H7 (cell line): ENCODE measurements around the gene STYXL2. TPM values are rescaled to one million over a fixed set of nuclear protein-coding genes. Genes with fewer than 3 reads are reported as not detected.
A peak's percentile ranks its signal among the peaks of the same experiment; 100 is the strongest.

ENCODE experiments used
- DNase-seq: peaks from one replicate; pipeline ENCODE4 v3.0.0; 2012
- H3K27me3 ChIP-seq: 2 replicates; pipeline ENCODE4 v1.6.0; 2011; ENCODE audit warnings: mild to moderate bottlenecking, low read length; ENCODE audit not compliant: control insufficient read depth, insufficient read depth
- H3K36me3 ChIP-seq: replicated peaks from 2 replicates; pipeline ENCODE4 v1.5.1; 2011; ENCODE audit warnings: low read length; ENCODE audit not compliant: control insufficient read depth, insufficient read depth
- H3K4me3 ChIP-seq: 2 replicates; pipeline ENCODE4 v1.5.1; 2011; ENCODE audit warnings: low read depth, mild to moderate bottlenecking, control low read depth, low read length, moderate library complexity; ENCODE audit not compliant: insufficient read depth
- total RNA-seq: library from RNA; depleted of rRNA; stranded (reverse); fragments of >200 nt; shearing (Covaris generic); gene quantifications from 2 replicates; pipeline ENCODE4 v1.2.3, GENCODE V29; 2014

Gene STYXL2
- total RNA-seq, 1 experiment from 2014 or later: 0.24 TPM

DNA sequence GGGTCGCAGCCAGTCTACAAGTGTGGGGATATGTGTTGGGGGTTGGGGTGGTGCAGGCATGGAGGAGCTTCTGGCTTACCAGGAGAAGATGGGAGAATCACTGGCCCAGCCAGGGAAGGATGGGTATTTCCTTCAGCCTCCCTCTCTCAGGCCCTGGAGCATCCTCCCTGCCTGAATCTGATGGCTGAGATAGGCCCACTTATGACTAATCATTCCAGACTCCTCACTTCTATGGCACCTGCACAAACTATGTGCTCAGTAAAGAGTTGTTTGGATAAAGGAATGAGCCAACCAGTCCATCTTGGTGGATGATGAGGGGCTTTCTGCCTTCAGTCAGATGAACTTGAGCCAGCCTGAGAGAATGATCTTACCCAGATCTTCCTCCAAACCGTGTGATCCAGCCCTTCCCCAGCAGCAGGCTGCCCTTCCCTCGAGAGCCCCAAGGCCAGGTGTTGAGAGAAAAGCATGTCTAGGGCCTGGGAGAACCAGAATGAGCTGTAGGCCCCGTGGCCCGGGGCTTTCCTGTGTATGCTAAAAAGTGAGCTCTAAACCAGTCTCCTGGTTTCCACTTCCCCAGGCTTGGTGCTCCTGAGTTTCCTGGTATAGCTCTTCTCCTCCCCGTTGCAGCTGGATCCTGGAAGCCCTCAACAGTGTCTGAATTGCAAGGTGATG, 5.0 kb upstream of the STYXL2 start:
- H3K27me3 ChIP-seq: no peaks in the 10 kb centered on the region
- no peak overlapping the region for H3K4me3 ChIP-seq
- H3K36me3 ChIP-seq: no peaks in the 10 kb centered on the region
- DNase-seq: no peak

DNA sequence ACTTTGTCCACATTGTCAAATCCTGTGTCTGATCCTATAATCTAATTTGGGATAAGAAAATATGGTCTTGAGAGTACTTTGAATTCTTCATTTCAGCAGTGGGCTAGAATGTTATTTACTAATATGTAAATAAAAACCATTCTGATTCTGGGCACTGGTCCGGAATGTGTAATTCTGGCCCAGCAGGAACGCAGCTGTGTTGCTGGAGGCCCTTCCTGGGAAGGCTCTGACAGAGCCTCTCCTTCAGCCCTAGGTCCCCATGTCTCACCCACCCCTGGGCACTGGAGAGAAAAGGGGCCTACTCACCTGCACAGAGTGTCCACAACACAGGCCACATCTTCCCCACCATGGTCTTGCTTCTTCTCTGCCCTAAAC, 3.9 kb upstream of the STYXL2 start:
- DNase-seq: no peak
- Histone ChIP-seq H3K36me3 (no peaks in the 10 kb centered on the region), H3K4me3 (no peak overlapping the region), H3K27me3 (no peaks in the 10 kb centered on the region)

DNA sequence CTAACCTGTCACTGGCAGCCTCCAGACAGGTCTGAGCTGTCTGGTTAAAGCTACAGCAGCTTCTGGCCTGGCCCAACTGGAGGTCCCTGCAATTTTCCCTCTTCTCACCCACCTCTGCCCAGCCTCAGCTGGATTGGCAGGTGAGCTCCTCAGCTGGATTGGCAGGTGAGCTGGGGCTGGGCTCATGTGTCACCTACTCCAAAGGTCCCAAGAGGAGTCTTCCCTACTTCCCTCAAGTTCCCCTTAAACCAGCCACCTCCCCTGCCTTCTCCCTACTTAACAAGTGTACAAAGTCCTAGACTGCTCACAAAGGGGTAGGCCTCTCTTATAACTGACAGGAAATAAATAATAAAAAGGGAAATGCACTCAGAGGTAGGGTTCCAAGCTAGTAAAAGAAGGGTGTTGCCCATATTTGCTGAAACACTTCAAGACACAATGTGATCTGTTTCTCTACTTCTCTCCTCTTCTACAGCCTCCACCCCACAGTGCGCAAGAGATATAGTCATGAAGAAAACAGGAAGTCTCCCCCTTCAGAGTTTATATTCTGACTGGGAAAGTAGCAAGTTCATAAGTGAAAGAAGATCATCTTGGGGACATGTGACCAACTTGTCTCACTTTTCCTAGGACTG, 3.4 kb upstream of the STYXL2 start, which contains the start of gene GPA33:
TSS of gene GPA33 (minus strand) at position 64 of the 629 bp plus-strand sequence. CDS start 90 bp downstream, outside the sequence.
- no peaks in the 10 kb centered on the region for H3K27me3 ChIP-seq
- no peaks in the 10 kb centered on the region for H3K36me3 ChIP-seq
- no peak within 1 kb of the TSS for H3K4me3 ChIP-seq
- no peak for DNase-seq

GRCh38 chr1:167092653-167093052, 1.2 kb upstream of the STYXL2 start:
- Histone ChIP-seq H3K4me3 (no peak overlapping the region), H3K27me3 (no peaks in the 10 kb centered on the region), H3K36me3 (no peaks in the 10 kb centered on the region)
- no peak for DNase-seq

GRCh38 chr1:167094690-167095089, 815 bp downstream of the STYXL2 start:
- no peaks in the 10 kb centered on the region for H3K36me3 ChIP-seq
- H3K27me3 ChIP-seq: no peaks in the 10 kb centered on the region
- H3K4me3 ChIP-seq: no peak overlapping the region
- DNase-seq: no peak

- H3K27me3 ChIP-seq: no peaks in the 10 kb centered on the region
- DNase-seq: no peak
- H3K36me3 ChIP-seq: no peaks in the 10 kb centered on the region
- no peak overlapping the region for H3K4me3 ChIP-seq
These were observed 1.5 kb downstream of the STYXL2 start for GRCh38 chr1:167095368-167095767.

DNA sequence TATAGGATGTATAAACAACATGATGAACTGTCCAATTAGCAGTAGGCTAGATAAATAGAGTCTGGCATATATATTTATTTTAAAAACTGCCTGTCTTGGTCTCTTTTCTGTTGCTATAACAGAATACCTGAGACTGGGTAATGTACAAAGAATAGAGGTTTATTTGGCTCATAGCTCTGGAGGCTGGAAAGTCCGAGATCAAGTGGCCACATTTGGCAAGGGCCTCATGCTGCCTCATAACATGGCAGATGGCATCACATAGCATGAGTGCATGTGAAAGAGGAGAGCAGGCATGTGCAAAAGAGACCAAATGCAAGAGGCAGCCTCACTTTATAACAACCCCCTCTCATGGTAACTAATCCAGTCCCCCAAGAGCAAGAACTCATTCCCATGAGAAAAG, 6.0 kb downstream of the STYXL2 start:
- Histone ChIP-seq H3K4me3 (no peak overlapping the region), H3K27me3 (no peaks in the 10 kb centered on the region), H3K36me3 (no peaks in the 10 kb centered on the region)
- DNase-seq: no peak

GRCh38 chr1:167100730-167101129, 6.9 kb downstream of the STYXL2 start:
- H3K27me3 ChIP-seq: no peaks in the 10 kb centered on the region

DNA sequence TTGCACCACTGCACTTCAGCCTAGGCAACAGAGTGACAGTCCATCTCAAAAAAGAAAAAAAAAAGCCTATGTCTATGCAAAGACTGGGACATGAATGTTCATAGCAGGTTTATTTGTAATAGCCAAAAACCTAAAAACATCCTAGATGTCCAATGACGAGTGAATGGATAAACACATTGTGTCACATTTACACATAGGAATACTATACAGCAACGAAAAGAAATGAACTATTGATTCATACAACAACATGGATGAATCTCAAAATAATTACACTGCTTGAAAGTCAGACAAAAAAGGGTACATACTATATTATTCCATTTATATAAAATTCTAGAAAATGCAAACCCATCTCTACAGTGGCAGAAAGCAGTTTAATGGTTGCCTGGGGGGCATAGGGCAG, 7.9 kb downstream of the STYXL2 start:
- Histone ChIP-seq H3K4me3 (no peak overlapping the region), H3K36me3 (no peaks in the 10 kb centered on the region), H3K27me3 (no peaks in the 10 kb centered on the region)
- no peak for DNase-seq

More at GRCh38 chr1:167100730-167101129, 6.9 kb downstream of the STYXL2 start:
- Histone ChIP-seq H3K36me3 (no peaks in the 10 kb centered on the region), H3K4me3 (no peak overlapping the region)
- no peak for DNase-seq

DNA sequence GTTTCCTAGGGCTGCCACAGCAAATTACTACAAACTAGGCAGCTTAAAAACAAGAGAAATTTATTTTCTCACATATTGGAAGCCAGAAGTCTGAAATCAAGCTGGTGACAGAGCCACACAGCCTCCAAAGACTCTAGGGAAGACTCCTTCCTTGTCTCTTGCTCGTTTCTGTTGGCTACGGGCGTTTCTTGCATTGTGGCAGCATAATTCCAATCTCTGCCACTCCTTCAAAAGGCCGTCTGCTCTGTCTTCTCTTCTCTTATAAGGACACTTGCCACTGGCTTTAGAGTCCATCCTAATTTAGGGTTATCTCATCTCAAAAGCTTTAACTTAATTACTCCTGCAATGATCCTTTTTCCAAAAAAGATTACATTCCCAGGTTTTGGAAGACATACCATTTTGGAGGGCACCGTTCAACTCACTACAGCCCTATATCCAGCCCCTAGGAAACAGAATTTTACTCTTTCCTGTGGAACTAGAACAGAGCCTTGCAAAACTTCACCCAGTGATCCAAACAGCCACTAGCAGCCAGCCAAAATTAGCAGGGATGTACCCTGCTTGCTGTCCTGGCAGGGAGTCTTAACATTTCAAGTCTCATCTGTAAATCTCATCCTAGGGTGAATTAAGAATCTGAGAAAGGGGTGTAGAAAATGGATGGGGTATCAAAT, 9.2 kb downstream of the STYXL2 start:
- H3K4me3 ChIP-seq: no peak overlapping the region
- no peaks in the 10 kb centered on the region for H3K36me3 ChIP-seq
- DNase-seq: no peak
- no peaks in the 10 kb centered on the region for H3K27me3 ChIP-seq

- Histone ChIP-seq H3K27me3 (no peaks in the 10 kb centered on the region), H3K4me3 (no peak overlapping the region), H3K36me3 (no peaks in the 10 kb centered on the region)
- no peak for DNase-seq
These were observed 10.4 kb downstream of the STYXL2 start for GRCh38 chr1:167104256-167104633.

- Histone ChIP-seq H3K36me3 (no peaks in the 10 kb centered on the region), H3K27me3 (no peaks in the 10 kb centered on the region), H3K4me3 (no peak overlapping the region)
- no peak for DNase-seq
These were observed 11.6 kb downstream of the STYXL2 start for GRCh38 chr1:167105271-167106118.

DNA sequence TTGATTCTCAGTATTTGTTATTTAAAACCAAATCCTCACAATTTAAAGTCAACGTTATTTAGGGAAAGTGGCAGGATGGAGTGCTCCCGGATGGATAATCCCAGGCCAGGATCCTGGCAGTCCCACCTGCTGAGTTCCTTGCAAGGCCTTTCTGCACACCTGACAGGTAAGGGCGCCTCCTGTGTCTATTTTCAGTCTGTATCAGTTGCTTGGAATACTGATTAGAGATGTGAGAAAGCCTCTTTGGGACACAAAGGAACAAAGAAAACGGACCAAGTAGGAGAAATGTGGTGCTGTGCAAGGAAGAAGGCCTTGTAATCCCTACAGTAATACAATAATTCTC, 12.2 kb downstream of the STYXL2 start:
- DNase-seq: peak; percentile 59

DNA sequence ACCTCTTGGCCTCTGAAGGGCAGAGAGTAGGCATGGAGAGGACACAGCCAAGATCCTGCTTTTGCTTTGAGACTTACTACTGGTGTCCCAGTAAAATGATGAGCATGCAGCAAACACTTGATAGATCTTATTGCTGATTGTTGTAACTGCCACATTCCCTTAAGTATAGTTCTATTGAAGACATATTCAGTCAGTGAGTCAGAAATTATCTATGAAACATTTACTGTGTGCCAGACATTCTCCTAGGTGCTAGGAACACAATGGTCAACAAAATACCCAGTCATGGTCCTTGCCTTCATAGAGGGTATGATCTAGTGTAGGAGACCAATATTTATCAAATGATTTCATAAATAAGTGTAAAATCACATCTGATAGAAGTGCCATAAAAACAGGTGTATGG, 13.6 kb downstream of the STYXL2 start:
- Histone ChIP-seq H3K4me3 (no peak overlapping the region), H3K27me3 (no peaks in the 10 kb centered on the region), H3K36me3 (no peaks in the 10 kb centered on the region)
- no peak for DNase-seq

More for the DNA sequence above, 12.2 kb downstream of the STYXL2 start:
- Histone ChIP-seq H3K4me3 (no peak overlapping the region), H3K27me3 (no peaks in the 10 kb centered on the region), H3K36me3 (no peaks in the 10 kb centered on the region)
